GM10266 (cell line): ENCODE measurements around the gene ERVV-1.
"Not testable (repeated sequence)": the region's sequence is repeated elsewhere in the genome, so short reads cannot be mapped to it uniquely, and the experiment has no call there.

Source experiments
- DNase-seq: peaks from one replicate; pipeline ENCODE4 v3.0.0; 2012; ENCODE audit errors: extremely low spot score
- CTCF ChIP-seq: IDR thresholded peaks from 2 replicates; pipeline ENCODE4 v1.5.1; 2012; ENCODE audit warnings: mild to moderate bottlenecking, low read depth; ENCODE audit not compliant: control insufficient read depth, insufficient read depth; ENCODE audit errors: missing control alignments

ERVV-1 gene

GRCh38 chr19:53019684-53020083 is 6.0 kb downstream of the ERVV-1 start:
- no peak for TF ChIP-seq CTCF
- DNase-seq, result no peak

DNA sequence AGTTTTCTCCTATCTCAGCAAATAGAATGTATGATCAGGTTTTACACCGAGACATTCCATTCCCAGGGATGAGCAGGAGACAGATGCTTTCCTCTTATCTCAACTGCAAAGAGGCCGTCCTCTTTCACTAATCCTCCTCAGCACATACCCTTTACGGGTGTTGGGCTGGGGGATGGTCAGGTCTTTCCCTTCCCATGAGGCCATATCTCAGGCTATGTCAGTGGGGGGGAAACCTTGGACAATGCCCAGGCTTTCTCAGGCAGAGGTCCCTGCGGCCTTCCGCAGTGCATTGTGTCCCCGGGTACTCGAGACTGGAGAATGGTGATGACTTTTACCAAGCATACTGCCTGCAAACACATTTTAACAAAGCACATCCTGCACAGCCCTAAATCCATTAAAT is 14.6 kb downstream of the ERVV-1 start:
- DNase-seq, result not testable (repeated sequence)

GRCh38 chr19:53034054-53034453 is 20.3 kb downstream of the ERVV-1 start:
- DNase-seq, result no peak
- no peak for TF ChIP-seq CTCF

DNA sequence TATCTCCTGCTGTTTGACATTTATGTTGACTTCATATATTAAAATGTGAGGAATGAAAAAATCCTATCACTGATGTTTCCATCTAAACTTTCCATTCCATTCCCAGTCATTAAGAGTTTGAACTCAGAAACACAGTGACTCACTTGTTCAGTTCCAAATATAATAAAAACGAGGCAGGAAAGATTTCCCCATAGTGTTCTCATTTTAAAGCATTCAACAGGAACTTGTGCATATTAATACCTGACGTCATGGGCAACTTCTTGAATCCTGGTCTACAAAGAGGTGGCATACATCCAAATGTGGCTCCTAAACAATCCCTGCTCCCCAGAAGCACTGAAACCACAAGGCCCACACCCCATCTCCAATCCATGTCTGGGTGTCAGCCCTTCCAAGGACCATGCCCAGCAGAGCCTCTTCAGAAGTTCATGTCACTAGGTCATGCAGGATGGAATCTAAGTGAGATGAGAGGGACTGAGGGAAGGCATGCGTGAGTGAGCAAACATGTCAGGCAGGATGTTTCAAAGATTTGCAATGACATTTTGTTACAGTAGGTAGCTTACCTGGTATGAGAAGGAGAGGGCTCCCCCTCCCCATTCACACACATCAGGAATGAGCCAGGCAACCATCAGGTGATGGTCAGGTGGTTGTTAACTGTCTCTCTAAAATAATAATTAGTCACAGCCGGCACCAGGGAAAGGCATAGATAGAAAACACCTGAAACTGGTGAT is 21.4 kb downstream of the ERVV-1 start:
- DNase-seq, result no peak
- no peak for TF ChIP-seq CTCF

DNA sequence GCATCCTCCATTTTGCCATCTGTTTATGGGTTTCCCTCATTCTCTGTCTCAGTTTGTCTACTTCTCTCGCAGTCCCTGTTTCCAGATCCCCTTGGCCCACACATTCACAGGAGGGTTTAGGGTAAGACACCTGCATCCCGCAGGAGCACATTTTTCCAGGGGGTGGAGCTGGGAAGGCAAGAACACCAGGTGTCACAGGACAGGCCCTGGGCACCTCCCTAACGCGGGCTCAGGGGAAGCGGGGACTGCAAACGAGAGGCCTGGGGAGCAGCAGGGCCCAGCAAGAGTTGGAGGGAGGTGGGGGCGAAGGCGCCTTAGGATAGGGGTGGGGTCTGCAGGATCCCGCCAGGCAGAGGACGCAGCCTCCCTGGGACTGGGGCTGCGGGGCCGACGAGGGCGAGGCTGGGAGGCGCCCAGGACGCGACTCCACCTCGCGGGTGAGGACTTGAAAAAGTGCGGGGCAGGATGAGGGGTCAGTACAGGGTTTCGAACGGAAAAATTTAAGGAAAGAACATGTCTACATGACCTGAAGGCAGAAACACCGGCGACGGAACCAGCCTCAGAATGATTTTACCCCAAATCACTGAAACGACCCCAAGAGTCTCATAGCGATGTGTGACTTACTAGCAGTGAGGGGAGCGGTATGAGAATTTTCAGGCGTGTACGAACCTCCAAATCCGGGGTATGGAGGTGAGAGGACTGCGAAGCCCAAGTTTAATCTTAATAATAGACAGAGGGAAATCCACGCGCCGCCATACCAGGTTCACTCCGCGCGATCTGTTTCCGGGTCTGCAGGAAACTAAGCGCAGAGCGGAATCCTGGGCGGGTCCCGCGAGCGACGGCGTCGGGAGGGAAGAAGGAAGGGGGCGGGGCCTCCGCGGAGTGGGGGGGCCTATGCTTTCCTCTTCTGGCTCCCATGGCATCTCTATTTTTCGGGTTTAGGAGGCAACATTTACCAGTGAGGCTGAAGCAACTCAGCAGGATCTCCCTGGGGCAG is 23.7 kb downstream of the ERVV-1 start:
- no peak for TF ChIP-seq CTCF
- no peak for DNase-seq

- no peak for DNase-seq
Observed at GRCh38 chr19:53041366-53041765, 27.6 kb downstream of the ERVV-1 start.

DNA sequence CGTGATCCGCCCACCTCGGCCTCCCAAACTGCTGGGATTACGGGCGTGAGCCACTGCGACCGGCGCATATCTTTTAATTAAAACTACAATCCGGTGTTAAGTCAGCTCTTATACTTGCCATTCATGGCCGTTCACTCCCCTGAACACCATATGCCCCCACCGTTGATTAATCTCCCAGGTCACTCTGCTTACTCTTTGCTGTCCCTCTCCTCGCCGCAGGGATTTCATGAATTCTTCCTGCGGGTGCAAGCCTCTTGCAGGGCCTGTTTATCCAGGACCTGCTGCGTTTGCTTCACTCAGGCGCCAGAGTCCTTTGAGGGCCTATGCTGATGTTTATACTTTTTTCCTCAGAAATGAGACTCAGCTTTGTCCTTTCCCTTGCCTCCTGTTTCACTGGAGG is 31.8 kb downstream of the ERVV-1 start:
- no peak for TF ChIP-seq CTCF
- DNase-seq, result no peak

More at GRCh38 chr19:53041366-53041765, 27.6 kb downstream of the ERVV-1 start:
- no peak for TF ChIP-seq CTCF
